HUES64 (cell line): ENCODE measurements around the gene RAMP3. TPM values are rescaled to one million over a fixed set of nuclear protein-coding genes. Genes with fewer than 3 reads are reported as not detected.
"Not testable (repeated sequence)": the region's sequence is repeated elsewhere in the genome, so short reads cannot be mapped to it uniquely, and the experiment has no call there.

Experiments
- H3K27ac ChIP-seq: 2 replicates; pipeline ENCODE4 v1.7.0; 2013; ENCODE audit warnings: low read depth, low read length, inconsistent platforms
- H3K27me3 ChIP-seq: 2 replicates; pipeline ENCODE4 v1.6.1; 2013; ENCODE audit warnings: mild to moderate bottlenecking, low read length; ENCODE audit not compliant: insufficient read depth
- H3K36me3 ChIP-seq: 2 replicates; pipeline ENCODE4 v1.6.1; 2013; ENCODE audit warnings: mild to moderate bottlenecking, low read length; ENCODE audit not compliant: insufficient read depth
- H3K4me1 ChIP-seq: 2 replicates; pipeline ENCODE4 v1.6.1; 2013; ENCODE audit warnings: mild to moderate bottlenecking, low read length, moderate library complexity; ENCODE audit not compliant: insufficient read depth
- H3K4me3 ChIP-seq: 2 replicates; pipeline ENCODE4 v1.5.1; 2013; ENCODE audit warnings: mild to moderate bottlenecking, low read length, moderate library complexity
- H3K9ac ChIP-seq: 2 replicates; pipeline ENCODE4 v1.6.1; 2013; ENCODE audit warnings: mild to moderate bottlenecking, low read depth, low read length
- H3K9me3 ChIP-seq: 2 replicates; pipeline ENCODE4 v1.6.1; 2013; ENCODE audit warnings: low read depth, low read length; ENCODE audit not compliant: insufficient read depth
- WGBS: fragments of 150-250, 120-280 bp; methylation state at CpG from one replicate; pipeline ENCODE4 v1.1.7; 2013; ENCODE audit warnings: missing lambda C conversion rate; 5-methylcytosine and 5-hydroxymethylcytosine counted together
- polyA plus RNA-seq, 2 experiments: library from polyadenylated mRNA; stranded (reverse); fragments of 50-300 nt; gene quantifications; one replicate each; pipeline ENCODE4 v1.2.3, GENCODE V29; 2013

The RAMP3 gene
- 0.25 TPM for polyA plus RNA-seq (2013, experiment 1 of 2)
- polyA plus RNA-seq (2013, experiment 2 of 2): 0.32 TPM

- no peaks in the 10 kb centered on the region for H3K4me1 ChIP-seq
- H3K27me3 ChIP-seq: peaks cover 30% of the 10 kb centered on the region
- no peaks in the 10 kb centered on the region for H3K9me3 ChIP-seq
- 18% methylated on average over 56 of the region's 56 CpGs for WGBS
- no peak within 1 kb of the TSS; the same call in 1 of the 2 replicates for H3K9ac ChIP-seq
- peak within 1 kb of the TSS; percentile 60 for H3K4me3 ChIP-seq
- no peaks in the 10 kb centered on the region for H3K36me3 ChIP-seq
- no peak within 1 kb of the TSS for H3K27ac ChIP-seq
These were observed at the start of gene RAMP3 for GRCh38 chr7:45157653-45158401. TSS of gene RAMP3 (plus strand) at chr7:45157791. CDS start at chr7:45157829, 38 bp downstream.

GRCh38 chr7:45108863-45109262 is 48.7 kb upstream of the RAMP3 start:
- no peak overlapping the region for H3K27ac ChIP-seq
- H3K4me3 ChIP-seq: no peak overlapping the region
- 95% methylated on average over 8 of the region's 8 CpGs for WGBS
- H3K36me3 ChIP-seq: peaks cover 56% of the 10 kb centered on the region
- peaks cover 10% of the 10 kb centered on the region; the same call in 1 of the 2 replicates for H3K27me3 ChIP-seq
- no peaks in the 10 kb centered on the region for H3K4me1 ChIP-seq
- H3K9me3 ChIP-seq: no peaks in the 10 kb centered on the region
- H3K9ac ChIP-seq: no peak overlapping the region

- H3K4me1 ChIP-seq: no peaks in the 10 kb centered on the region
- peak within 1 kb of the TSS; percentile 93 for H3K4me3 ChIP-seq
- peak within 1 kb of the TSS; percentile 89 for H3K27ac ChIP-seq
- WGBS: under 1% methylated on average over 64 of the region's 64 CpGs
- peaks cover 29% of the 10 kb centered on the region for H3K36me3 ChIP-seq
- H3K9ac ChIP-seq: peak within 1 kb of the TSS; percentile 99
- no peaks in the 10 kb centered on the region for H3K9me3 ChIP-seq
- peaks cover 25% of the 10 kb centered on the region for H3K27me3 ChIP-seq
These were observed 46.0 kb upstream of the RAMP3 start, which contains the start of gene TBRG4 for GRCh38 chr7:45111298-45112223. TSS of gene TBRG4 (minus strand) at chr7:45111697. CDS start at chr7:45109237, 2,460 bp downstream.

GRCh38 chr7:45112648-45113047 is 44.9 kb upstream of the RAMP3 start:
- no peaks in the 10 kb centered on the region for H3K4me1 ChIP-seq
- H3K9me3 ChIP-seq: no peaks in the 10 kb centered on the region
- H3K36me3 ChIP-seq: peaks cover 18% of the 10 kb centered on the region
- no peak overlapping the region for H3K9ac ChIP-seq
- peaks cover 27% of the 10 kb centered on the region for H3K27me3 ChIP-seq
- WGBS: 92% methylated on average over 1 of the region's 1 CpG
- H3K4me3 ChIP-seq: peak overlapping the region; percentile 93
- H3K27ac ChIP-seq: no peak overlapping the region

- H3K36me3 ChIP-seq, H3K27ac ChIP-seq, H3K9me3 ChIP-seq, H3K4me3 ChIP-seq, H3K9ac ChIP-seq, H3K4me1 ChIP-seq: not testable (repeated sequence)
- WGBS: 88% methylated on average over 1 of the region's 1 CpG
- peaks cover 27% of the 10 kb centered on the region for H3K27me3 ChIP-seq
These were observed 43.3 kb upstream of the RAMP3 start for GRCh38 chr7:45114257-45114656.

- H3K4me1 ChIP-seq: no peaks in the 10 kb centered on the region
- no peak overlapping the region for H3K27ac ChIP-seq
- no peak overlapping the region for H3K4me3 ChIP-seq
- peaks cover 27% of the 10 kb centered on the region for H3K27me3 ChIP-seq
- no peaks in the 10 kb centered on the region for H3K9me3 ChIP-seq
- no peaks in the 10 kb centered on the region for H3K36me3 ChIP-seq
- no peak overlapping the region for H3K9ac ChIP-seq
These were observed 42.7 kb upstream of the RAMP3 start for GRCh38 chr7:45114926-45115325.

- no peak overlapping the region for H3K4me3 ChIP-seq
- no peaks in the 10 kb centered on the region for H3K9me3 ChIP-seq
- no peaks in the 10 kb centered on the region for H3K4me1 ChIP-seq
- no peak overlapping the region for H3K27ac ChIP-seq
- H3K27me3 ChIP-seq: peaks cover 27% of the 10 kb centered on the region
- no peak overlapping the region for H3K9ac ChIP-seq
- no peaks in the 10 kb centered on the region for H3K36me3 ChIP-seq
- WGBS: 100% methylated on average over 1 of the region's 1 CpG
These were observed 41.5 kb upstream of the RAMP3 start for GRCh38 chr7:45116048-45116447.

GRCh38 chr7:45117582-45117981 is 40.0 kb upstream of the RAMP3 start:
- Histone ChIP-seq H3K4me3 (no peak overlapping the region), H3K9me3 (no peaks in the 10 kb centered on the region), H3K36me3 (no peaks in the 10 kb centered on the region), H3K9ac (no peak overlapping the region), H3K4me1 (no peaks in the 10 kb centered on the region), H3K27me3 (peaks cover 27% of the 10 kb centered on the region), H3K27ac (no peak overlapping the region)
- 70% methylated on average over 4 of the region's 4 CpGs for WGBS

- peaks cover 23% of the 10 kb centered on the region for H3K27me3 ChIP-seq
- H3K27ac ChIP-seq: no peak overlapping the region
- WGBS: 80% methylated on average over 3 of the region's 4 CpGs
- H3K36me3 ChIP-seq: no peaks in the 10 kb centered on the region
- no peaks in the 10 kb centered on the region for H3K9me3 ChIP-seq
- no peak overlapping the region for H3K9ac ChIP-seq
- no peaks in the 10 kb centered on the region for H3K4me1 ChIP-seq
- H3K4me3 ChIP-seq: no peak overlapping the region
These were observed 39.3 kb upstream of the RAMP3 start for GRCh38 chr7:45118292-45118691.

- Histone ChIP-seq H3K4me1 (peaks cover 6% of the 10 kb centered on the region; the same call in 1 of the 2 replicates), H3K36me3 (no peaks in the 10 kb centered on the region), H3K27ac (no peak overlapping the region), H3K4me3 (no peak overlapping the region), H3K27me3 (peaks cover 18% of the 10 kb centered on the region), H3K9ac (no peak overlapping the region), H3K9me3 (no peaks in the 10 kb centered on the region)
- WGBS: 76% methylated on average over 3 of the region's 3 CpGs
These were observed 38.7 kb upstream of the RAMP3 start for GRCh38 chr7:45118889-45119331.

- H3K4me1 ChIP-seq: peaks cover 12% of the 10 kb centered on the region
- WGBS: 100% methylated on average over 2 of the region's 3 CpGs
- H3K27ac ChIP-seq: no peak overlapping the region
- H3K27me3 ChIP-seq: peaks cover 14% of the 10 kb centered on the region
- no peaks in the 10 kb centered on the region for H3K9me3 ChIP-seq
- H3K36me3 ChIP-seq: no peaks in the 10 kb centered on the region
- H3K4me3 ChIP-seq: no peak overlapping the region
- H3K9ac ChIP-seq: no peak overlapping the region
These were observed 38.0 kb upstream of the RAMP3 start for GRCh38 chr7:45119550-45119949.
